Spinal cord (tissue), 10 donors: ENCODE measurements around the gene CCNI. TPM values are rescaled to one million over a fixed set of nuclear protein-coding genes. Genes with fewer than 3 reads are reported as not detected.
A peak's percentile ranks its signal among the peaks of the same experiment; 100 is the strongest.
"Not testable (repeated sequence)": the region's sequence is repeated elsewhere in the genome, so short reads cannot be mapped to it uniquely, and the experiment has no call there.

Experiments used
- DNase-seq, 6 donors: peaks; one replicate each; pipeline versions ENCODE4 v3.0.0 to v3.0.0-alpha.2; 2013 to 2015; ENCODE audit warnings: low spot score in 6 of 6, low read depth in 4 of 6
- H3K27ac ChIP-seq: one replicate; pipeline ENCODE4 v1.5.1; 2013; ENCODE audit warnings: low read depth, low read length, control low read depth
- H3K27me3 ChIP-seq: one replicate; pipeline ENCODE4 v1.6.1; 2013; ENCODE audit warnings: low read length; ENCODE audit not compliant: control insufficient read depth, insufficient read depth
- H3K36me3 ChIP-seq: one replicate; pipeline ENCODE4 v1.6.1; 2013; ENCODE audit warnings: low read length; ENCODE audit not compliant: control insufficient read depth, insufficient read depth
- H3K4me1 ChIP-seq: one replicate; pipeline ENCODE4 v1.6.1; 2013; ENCODE audit warnings: low read length; ENCODE audit not compliant: control insufficient read depth, insufficient read depth
- H3K4me3 ChIP-seq: one replicate; pipeline ENCODE4 v1.5.1; 2013; ENCODE audit warnings: low read depth, low read length, control low read depth
- H3K9me3 ChIP-seq: one replicate; pipeline ENCODE4 v1.6.1; 2013; ENCODE audit warnings: low read length; ENCODE audit not compliant: control insufficient read depth, insufficient read depth
- WGBS: methylation state at CpG from one replicate; pipeline ENCODE4 v1.1.5; 2013; ENCODE audit warnings: missing lambda C conversion rate; ENCODE audit not compliant: insufficient coverage; 5-methylcytosine and 5-hydroxymethylcytosine counted together
- polyA plus RNA-seq, 2 donors: library from polyadenylated mRNA; unstranded; fragments of 120-200 nt; gene quantifications; one replicate each; pipeline ENCODE4 v1.2.1, GENCODE V29; 2013; ENCODE audit not compliant: insufficient read length in 2 of 2
- total RNA-seq, 2 donors: library from RNA; depleted of rRNA in 1 of 2; stranded (reverse); fragments of 120-200 nt in 1 of 2; fragments of >200 nt in 1 of 2; gene quantifications; one replicate each; pipeline versions ENCODE4 v1.2.3 to v1.2.4, GENCODE V29; 2013 to 2014
- donor health status: healthy.

CCNI gene
- total and polyA plus RNA-seq, 4 donors, result 193 to 583 (median 396) TPM

GRCh38 chr4:77031544-77031943, 44.2 kb downstream of the CCNI start:
- Histone ChIP-seq H3K9me3 (no peaks in the 10 kb centered on the region), H3K27ac (no peak overlapping the region), H3K4me1 (no peaks in the 10 kb centered on the region), H3K4me3 (no peak overlapping the region), H3K27me3 (no peaks in the 10 kb centered on the region), H3K36me3 (peaks cover 23% of the 10 kb centered on the region)
- WGBS, result 59% methylated on average over 2 of the region's 5 CpGs
- no peak for DNase-seq

- 96% methylated on average over 6 of the region's 7 CpGs for WGBS
- H3K36me3 ChIP-seq, result peaks cover 21% of the 10 kb centered on the region
- not testable (repeated sequence) for H3K27ac ChIP-seq, H3K4me1 ChIP-seq, DNase-seq, H3K4me3 ChIP-seq, H3K9me3 ChIP-seq, H3K27me3 ChIP-seq
Observed at GRCh38 chr4:77029757-77030156, 46.0 kb downstream of the CCNI start.

GRCh38 chr4:77028246-77028645, 47.5 kb downstream of the CCNI start:
- H3K36me3 ChIP-seq, result peaks cover 27% of the 10 kb centered on the region
- no peak overlapping the region for H3K27ac ChIP-seq
- no peak overlapping the region for H3K4me3 ChIP-seq
- peaks cover 7% of the 10 kb centered on the region for H3K4me1 ChIP-seq
- no peak for DNase-seq
- H3K9me3 ChIP-seq, result no peaks in the 10 kb centered on the region
- H3K27me3 ChIP-seq, result no peaks in the 10 kb centered on the region
- 100% methylated on average over 1 of the region's 2 CpGs for WGBS

GRCh38 chr4:77026322-77026704, 49.5 kb downstream of the CCNI start:
- 100% methylated on average over 1 of the region's 4 CpGs for WGBS
- Histone ChIP-seq H3K27ac (no peak overlapping the region), H3K9me3 (no peaks in the 10 kb centered on the region), H3K36me3 (peaks cover 32% of the 10 kb centered on the region), H3K4me3 (no peak overlapping the region), H3K27me3 (no peaks in the 10 kb centered on the region), H3K4me1 (peaks cover 11% of the 10 kb centered on the region)
- no peak for DNase-seq

- WGBS, result no CpG with 5 or more reads among the region's 1 CpG
- Histone ChIP-seq H3K4me3 (no peak overlapping the region), H3K36me3 (peaks cover 33% of the 10 kb centered on the region)
Observed at GRCh38 chr4:77025643-77026321, 50.0 kb downstream of the CCNI start.

GRCh38 chr4:77023920-77024319, 51.9 kb downstream of the CCNI start:
- no peak overlapping the region for H3K4me3 ChIP-seq
- peak in 1 of 6 donors; percentile 88 for DNase-seq
- no peaks in the 10 kb centered on the region for H3K27me3 ChIP-seq
- peaks cover 11% of the 10 kb centered on the region for H3K4me1 ChIP-seq
- H3K27ac ChIP-seq, result no peak overlapping the region
- no CpG with 5 or more reads among the region's 11 CpGs for WGBS
- H3K36me3 ChIP-seq, result peaks cover 35% of the 10 kb centered on the region
- no peaks in the 10 kb centered on the region for H3K9me3 ChIP-seq

More at GRCh38 chr4:77025643-77026321, 50.0 kb downstream of the CCNI start:
- no peaks in the 10 kb centered on the region for H3K27me3 ChIP-seq
- no peaks in the 10 kb centered on the region for H3K9me3 ChIP-seq
- DNase-seq, result no peak
- H3K4me1 ChIP-seq, result peaks cover 11% of the 10 kb centered on the region
- no peak overlapping the region for H3K27ac ChIP-seq

- peaks cover 11% of the 10 kb centered on the region for H3K4me1 ChIP-seq
- H3K9me3 ChIP-seq, result no peaks in the 10 kb centered on the region
- peak overlapping the region; percentile 19 for H3K27ac ChIP-seq
- WGBS, result 55% methylated on average over 3 of the region's 5 CpGs
- H3K36me3 ChIP-seq, result peaks cover 36% of the 10 kb centered on the region
- H3K4me3 ChIP-seq, result no peak overlapping the region
- H3K27me3 ChIP-seq, result no peaks in the 10 kb centered on the region
- peak in 2 of 6 donors; percentile 64 to 82 for DNase-seq
Observed at GRCh38 chr4:77022560-77023179, 53.1 kb downstream of the CCNI start.

- Histone ChIP-seq H3K4me3 (no peak overlapping the region), H3K4me1 (peaks cover 11% of the 10 kb centered on the region), H3K27me3 (no peaks in the 10 kb centered on the region), H3K27ac (no peak overlapping the region), H3K9me3 (no peaks in the 10 kb centered on the region), H3K36me3 (peaks cover 31% of the 10 kb centered on the region)
- 65% methylated on average over 2 of the region's 5 CpGs for WGBS
- no peak for DNase-seq
Observed at GRCh38 chr4:77021614-77022089, 54.1 kb downstream of the CCNI start.

GRCh38 chr4:77020017-77020416, 55.8 kb downstream of the CCNI start:
- no peaks in the 10 kb centered on the region for H3K9me3 ChIP-seq
- no peak for DNase-seq
- H3K27ac ChIP-seq, result no peak overlapping the region
- peaks cover 41% of the 10 kb centered on the region for H3K36me3 ChIP-seq
- peaks cover 11% of the 10 kb centered on the region for H3K4me1 ChIP-seq
- WGBS, result 83% methylated on average over 3 of the region's 3 CpGs
- H3K27me3 ChIP-seq, result no peaks in the 10 kb centered on the region
- H3K4me3 ChIP-seq, result no peak overlapping the region

GRCh38 chr4:77015390-77015789, 60.4 kb downstream of the CCNI start:
- DNase-seq, result no peak
- Histone ChIP-seq H3K9me3 (no peaks in the 10 kb centered on the region), H3K27ac (no peak overlapping the region), H3K36me3 (peaks cover 21% of the 10 kb centered on the region), H3K4me1 (peaks cover 10% of the 10 kb centered on the region), H3K27me3 (no peaks in the 10 kb centered on the region), H3K4me3 (no peak overlapping the region)
- no CpG with 5 or more reads among the region's 1 CpG for WGBS
